H1 (cell line): ENCODE measurements around the gene MYL5. TPM values are rescaled to one million over a fixed set of nuclear protein-coding genes. Genes with fewer than 3 reads are reported as not detected.

Experiments
- CTCF ChIA-PET: fragments of 300-600 bp; sonication (Branson Sonifier 250); formaldehyde crosslinking; loops from one replicate; lab custom pipeline; 2021; ENCODE audit not compliant: partially characterized antibody; lab: Charles Lee
- POLR2A ChIA-PET: fragments of 300-600 bp; sonication (Branson Sonifier 250); formaldehyde crosslinking; loops from one replicate; lab custom pipeline; 2021; ENCODE audit warnings: inconsistent platforms; ENCODE audit not compliant: partially characterized antibody; lab: Charles Lee
- DNase-seq, 2 experiments: peaks; one replicate each; pipeline versions ENCODE4 v3.0.0 to v3.0.0-alpha.2; 2010 to 2022; ENCODE audit warnings: low spot score in 2 of 2, low read depth in 1 of 2, mixed read lengths in 1 of 2
- FAIRE-seq: peaks from 2 replicates; lab custom pipeline; 2011; peaks lifted over from hg19 to GRCh38; lab: Jason Lieb, UNC
- H2AFZ ChIP-seq: 2 replicates; pipeline ENCODE4 v1.8.1; 2012; ENCODE audit warnings: low read length, inconsistent platforms
- H2AK5ac ChIP-seq: 2 replicates; pipeline ENCODE4 v1.6.1; 2013; ENCODE audit warnings: low read depth, low read length
- H2BK120ac ChIP-seq: replicated peaks from 2 replicates; pipeline ENCODE3; 2013; ENCODE audit warnings: low read depth, low read length, inconsistent platforms
- H2BK12ac ChIP-seq: 2 replicates; pipeline ENCODE4 v1.6.1; 2013; ENCODE audit warnings: low read depth, low read length
- H2BK15ac ChIP-seq: 2 replicates; pipeline ENCODE4 v1.6.1; 2013; ENCODE audit warnings: low read length
- H2BK20ac ChIP-seq: 2 replicates; pipeline ENCODE4 v1.6.1; 2013; ENCODE audit warnings: low read length
- H2BK5ac ChIP-seq: 2 replicates; pipeline ENCODE4 v1.6.1; 2013; ENCODE audit warnings: low read depth, low read length
- H3K14ac ChIP-seq: 2 replicates; pipeline ENCODE4 v1.6.1; 2013; ENCODE audit warnings: inconsistent platforms; ENCODE audit not compliant: insufficient read length
- H3K18ac ChIP-seq: 2 replicates; pipeline ENCODE4 v1.6.1; 2013; ENCODE audit warnings: low read length; ENCODE audit errors: extremely low read depth
- H3K23ac ChIP-seq: 2 replicates; pipeline ENCODE4 v1.6.1; 2013; ENCODE audit warnings: inconsistent platforms; ENCODE audit not compliant: insufficient read length
- H3K23me2 ChIP-seq: 2 replicates; pipeline ENCODE4 v1.6.1; 2013; ENCODE audit warnings: low read depth, low read length
- H3K27ac ChIP-seq: 2 replicates; pipeline ENCODE4 v1.6.1; 2011; ENCODE audit warnings: low read depth, low read length, inconsistent platforms
- H3K27me3 ChIP-seq, 4 experiments: replicated peaks in 1 of 4; 1 replicate in 1 of 4; 2 replicates in 3 of 4; pipeline versions ENCODE4 v1.6.1 to v1.8.1; 2011 to 2013; ENCODE audit warnings: low read length in 3 of 4, mild to moderate bottlenecking in 3 of 4, inconsistent platforms in 2 of 4, mixed read lengths in 2 of 4, moderate library complexity in 1 of 4; ENCODE audit not compliant: control insufficient read depth in 3 of 4, insufficient read depth in 3 of 4; ENCODE audit errors: extremely low read depth in 1 of 4
- H3K36me3 ChIP-seq, 4 experiments: 2 replicates each; pipeline versions ENCODE4 v1.6.1 to v1.8.1; 2011 to 2013; ENCODE audit warnings: mild to moderate bottlenecking in 4 of 4, low read length in 3 of 4, moderate library complexity in 2 of 4, control low read depth in 1 of 4, inconsistent platforms in 1 of 4; ENCODE audit not compliant: insufficient read depth in 4 of 4, control insufficient read depth in 2 of 4
- H3K4ac ChIP-seq: replicated peaks from 2 replicates; pipeline ENCODE3; 2013; ENCODE audit warnings: low read length, low read depth, mixed read lengths, inconsistent platforms; ENCODE audit not compliant: insufficient read length
- H3K4me1 ChIP-seq, 4 experiments: replicated peaks in 1 of 4; 1 replicate in 1 of 4; 2 replicates in 3 of 4; pipeline versions ENCODE4 v1.6.1 to v1.8.1; 2011 to 2013; ENCODE audit warnings: low read length in 3 of 4, inconsistent platforms in 2 of 4, mixed read lengths in 1 of 4; ENCODE audit not compliant: insufficient read depth in 4 of 4, control insufficient read depth in 3 of 4
- H3K4me2 ChIP-seq, 2 experiments: 2 replicates each; pipeline versions ENCODE4 v1.6.1 to v1.8.1; 2011 to 2013; ENCODE audit warnings: low read depth in 2 of 2, low read length in 2 of 2, control low read depth in 1 of 2, inconsistent platforms in 1 of 2, mild to moderate bottlenecking in 1 of 2; ENCODE audit not compliant: insufficient read depth in 1 of 2
- H3K4me3 ChIP-seq, 4 experiments: fragments of 200-600, 300-600 bp in 1 of 4; sonication (generic), shearing (Covaris generic), sonication (Bioruptor Twin) in 1 of 4; 2 replicates each; pipeline versions ENCODE4 v1.5.1 to v1.8.1; 2011 to 2016; ENCODE audit warnings: low read length in 4 of 4, low read depth in 3 of 4, control low read depth in 2 of 4, inconsistent platforms in 2 of 4, mild to moderate bottlenecking in 2 of 4, mixed read lengths in 1 of 4, moderate library complexity in 1 of 4; ENCODE audit not compliant: insufficient read depth in 2 of 4; ENCODE audit errors: extremely low read depth in 1 of 4
- H3K56ac ChIP-seq: replicated peaks from 2 replicates; pipeline ENCODE3; 2013; ENCODE audit warnings: low read depth, mild to moderate bottlenecking, mixed read lengths, low read length, inconsistent platforms; ENCODE audit not compliant: insufficient read length
- H3K79me1 ChIP-seq: 2 replicates; pipeline ENCODE4 v1.6.1; 2013; ENCODE audit warnings: low read depth, low read length, control low read depth
- H3K79me2 ChIP-seq, 2 experiments: 2 replicates each; pipeline versions ENCODE4 v1.6.1 to v1.8.1; 2012 to 2013; ENCODE audit warnings: low read length in 2 of 2, mild to moderate bottlenecking in 2 of 2, inconsistent platforms in 1 of 2; ENCODE audit not compliant: insufficient read depth in 2 of 2, control insufficient read depth in 1 of 2
- H3K9ac ChIP-seq, 4 experiments: replicated peaks in 1 of 4; 1 replicate in 1 of 4; 2 replicates in 3 of 4; pipeline versions ENCODE4 v1.6.1 to v1.8.1; 2011 to 2013; ENCODE audit warnings: low read depth in 3 of 4, low read length in 3 of 4, control low read depth in 2 of 4, mild to moderate bottlenecking in 2 of 4, moderate library complexity in 2 of 4, inconsistent platforms in 1 of 4; ENCODE audit errors: extremely low read depth in 1 of 4
- H3K9me3 ChIP-seq, 2 experiments: 2 replicates each; pipeline versions ENCODE4 v1.6.1 to v1.8.1; 2012 to 2013; ENCODE audit warnings: mild to moderate bottlenecking in 2 of 2, moderate library complexity in 2 of 2, control low read depth in 1 of 2, inconsistent platforms in 1 of 2, low read depth in 1 of 2, low read length in 1 of 2, mixed read lengths in 1 of 2; ENCODE audit not compliant: insufficient read depth in 2 of 2
- H4K20me1 ChIP-seq, 2 experiments: replicated peaks in 1 of 2; 2 replicates each; pipeline versions ENCODE3 to v1.8.1; 2011 to 2013; ENCODE audit warnings: inconsistent platforms in 2 of 2, low read length in 2 of 2, mild to moderate bottlenecking in 1 of 2; ENCODE audit not compliant: insufficient read depth in 2 of 2, control insufficient read depth in 1 of 2
- H4K5ac ChIP-seq: 2 replicates; pipeline ENCODE4 v1.6.1; 2013; ENCODE audit warnings: low read length, low read depth, mixed read lengths, inconsistent platforms; ENCODE audit not compliant: insufficient read length
- H4K8ac ChIP-seq: 2 replicates; pipeline ENCODE4 v1.8.0; 2013; ENCODE audit warnings: mild to moderate bottlenecking, moderate library complexity, low read length, inconsistent platforms; ENCODE audit not compliant: insufficient read depth; ENCODE audit errors: extremely low read depth
- H4K91ac ChIP-seq: replicated peaks from 2 replicates; pipeline ENCODE3; 2013; ENCODE audit warnings: low read length, mixed read lengths, inconsistent platforms; ENCODE audit not compliant: insufficient read length
- CBX8 ChIP-seq: fragments of 300-800, 300-1000 bp; sonication (generic); IDR thresholded peaks from 2 replicates; pipeline ENCODE4 v1.7.1; 2016; ENCODE audit warnings: low read depth, low read length, borderline replicate concordance
- CHD2 ChIP-seq: IDR thresholded peaks from 2 replicates; pipeline ENCODE4 v1.6.1; 2012; ENCODE audit warnings: low read length, improper control_type of control experiment
- EP300 ChIP-seq, 2 experiments: IDR thresholded peaks; 1 replicate in 1 of 2; 2 replicates in 1 of 2; pipeline ENCODE4 v1.6.1; 2011 to 2012; ENCODE audit warnings: low read depth in 2 of 2, low read length in 2 of 2, mild to moderate bottlenecking in 2 of 2, borderline replicate concordance in 1 of 2, inconsistent platforms in 1 of 2, moderate library complexity in 1 of 2
- HDAC6 ChIP-seq: IDR thresholded peaks from one replicate; pipeline ENCODE4 v1.7.1; 2012; ENCODE audit warnings: low read depth, mild to moderate bottlenecking, inconsistent platforms, low read length, moderate library complexity
- KDM1A ChIP-seq: fragments of 200-600, 300-600 bp; sonication (generic); IDR thresholded peaks from 2 replicates; pipeline ENCODE4 v1.7.1; 2016; ENCODE audit warnings: mild to moderate bottlenecking, low read length, borderline replicate concordance
- KDM5A ChIP-seq: fragments of 200-600 bp; IDR thresholded peaks from 2 replicates; pipeline ENCODE4 v1.7.1; 2012; ENCODE audit warnings: mild to moderate bottlenecking, low read length, inconsistent platforms, mixed read lengths
- MAFK ChIP-seq: IDR thresholded peaks from 2 replicates; pipeline ENCODE4 v1.6.1; 2012; ENCODE audit warnings: low read depth, mild to moderate bottlenecking, improper control_type of control experiment, low read length
- RXRA ChIP-seq: IDR thresholded peaks from 2 replicates; pipeline ENCODE4 v1.6.1; 2011; ENCODE audit warnings: low read depth, mild to moderate bottlenecking, low read length, moderate library complexity; ENCODE audit not compliant: insufficient read depth
- TBP ChIP-seq: IDR thresholded peaks from 2 replicates; pipeline ENCODE4 v1.6.1; 2011; ENCODE audit warnings: low read depth, low read length, improper control_type of control experiment
- TEAD4 ChIP-seq: IDR thresholded peaks from 2 replicates; pipeline ENCODE4 v1.6.1; 2012; ENCODE audit warnings: low read depth, low read length, inconsistent platforms, mixed read lengths
- ZNF274 ChIP-seq: IDR thresholded peaks from 2 replicates; pipeline ENCODE4 v1.7.0; 2012; ENCODE audit warnings: low read length, borderline replicate concordance; ENCODE audit errors: extremely low read depth
- WGBS, 2 experiments: shearing (Covaris generic) in 1 of 2; methylation state at CpG; one replicate each; pipeline versions ENCODE4 v1.1.6 to v1.1.7; 2013 to 2015; ENCODE audit warnings: low lambda C conversion rate in 2 of 2, mixed read lengths in 2 of 2, inconsistent platforms in 1 of 2, low coverage in 1 of 2, missing lambda C conversion rate in 1 of 2; ENCODE audit not compliant: insufficient replicate concordance in 2 of 2, insufficient coverage in 1 of 2, insufficient read length in 1 of 2; ENCODE audit errors: extremely low coverage in 1 of 2, missing lambda C conversion rate in 1 of 2; 5-methylcytosine and 5-hydroxymethylcytosine counted together
- polyA plus RNA-seq, 7 experiments: library from polyadenylated mRNA; depleted of rRNA in 3 of 7; stranded (reverse) in 5 of 7; unstranded in 2 of 7; fragments of >200 nt in 5 of 7; fragments of 200-250 nt in 2 of 7; gene quantifications; 1 replicate in 5 of 7; 2 replicates in 1 of 7; 4 replicates in 1 of 7; pipeline versions ENCODE4 v1.2.1 to v1.2.3, GENCODE V29; 2011 to 2013; ENCODE audit warnings: missing spikeins in 2 of 7, mixed read lengths in 2 of 7
- total RNA-seq: library from RNA; stranded (reverse); fragmentation: NEBNext Ultra II Directional; extraction: Animal tissue kit (Norgen Biotek cat#: 25700); gene quantifications from 2 replicates; pipeline ENCODE4 v1.2.1, GENCODE V29; 2021
- TF ChIP-seq, protein P1 (sequence below): IDR thresholded peaks from 2 replicates; pipeline ENCODE4 v1.6.1; 2012; ENCODE audit warnings: inconsistent platforms

Gene MYL5
- total and polyA plus RNA-seq, 2 of the 8 experiments (the other 6 are each of a cell fraction or from before 2014, with no cell fraction given) = 5.7 to 6.8 TPM

DNA sequence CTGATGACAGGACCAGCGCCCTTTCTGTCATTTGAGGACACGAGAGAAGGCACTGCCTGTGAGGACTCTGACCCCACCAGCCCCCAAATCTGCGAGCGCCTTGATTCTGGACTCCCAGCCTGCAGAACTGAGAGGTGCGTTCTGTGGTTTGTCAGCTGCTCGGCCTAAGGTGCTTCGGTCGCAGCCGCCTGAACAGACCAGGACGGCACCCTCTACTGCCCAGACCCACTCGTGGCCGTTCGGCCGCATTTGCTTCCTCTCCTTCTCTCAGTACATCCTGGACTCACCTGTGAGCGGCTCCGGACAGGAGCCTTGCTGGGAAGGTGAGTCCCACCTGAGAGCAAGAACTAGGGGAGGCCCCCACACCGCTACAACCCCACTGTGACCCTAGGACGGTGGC lies 39.7 kb downstream of the MYL5 start:
- H3K79me2 ChIP-seq = peaks cover 11 to 86% of the 10 kb centered on the region in 2 experiments
- no peak overlapping the region for H4K5ac ChIP-seq
- no peaks in the 10 kb centered on the region for H3K23me2 ChIP-seq
- H2BK15ac ChIP-seq = no peak overlapping the region
- FAIRE-seq (no peak), DNase-seq (no peak)
- POLR2A ChIA-PET = interaction anchor here (1.2 kb wide), 1 partner anchor 10 kb away, joined by 5 read pairs; no protein-coding TSS in a partner anchor
- H3K9me3 ChIP-seq = no peaks in the 10 kb centered on the region
- no peak overlapping the region for H2BK5ac ChIP-seq
- WGBS, 2 experiments = 90% methylated on average over 15 of the region's 18 CpGs; no CpG with 5 or more reads in 1 of the 2 experiments
- no peak overlapping the region for H2AFZ ChIP-seq
- H3K4me1 ChIP-seq = no peaks in the 10 kb centered on the region
- no peak overlapping the region for H3K56ac ChIP-seq
- no peak overlapping the region for H3K4ac ChIP-seq
- CTCF ChIA-PET = interaction anchor here (0.8 to 1.7 kb wide), 6 partner anchors 11 to 30 kb away, joined by 3 to 5 read pairs (median 4); no protein-coding TSS in a partner anchor
- H3K27ac ChIP-seq = no peak overlapping the region
- no peak overlapping the region for H4K8ac ChIP-seq
- peaks cover 0 to 6% (median 0%) of the 10 kb centered on the region in 4 experiments; a peak in 2 of 8 replicates for H3K36me3 ChIP-seq
- H3K79me1 ChIP-seq = peaks cover 29% of the 10 kb centered on the region
- no peaks in the 10 kb centered on the region for H3K27me3 ChIP-seq
- H2BK12ac ChIP-seq = no peak overlapping the region
- no peak overlapping the region for H3K23ac ChIP-seq
- no peak for TF ChIP-seq CBX8
- TF ChIP-seq CHD2 = no peak
- TF ChIP-seq, protein P1, sequence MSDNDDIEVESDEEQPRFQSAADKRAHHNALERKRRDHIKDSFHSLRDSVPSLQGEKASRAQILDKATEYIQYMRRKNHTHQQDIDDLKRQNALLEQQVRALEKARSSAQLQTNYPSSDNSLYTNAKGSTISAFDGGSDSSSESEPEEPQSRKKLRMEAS = no peak
- TF ChIP-seq KDM5A = no peak
- no peak for TF ChIP-seq MAFK
- no peak for TF ChIP-seq RXRA
- TF ChIP-seq HDAC6 = no peak
- TF ChIP-seq EP300 (IDR thresholded peaks at IDR 0.05; ENCODE audit: borderline replicate concordance in 1 of 2, low read depth in 2 of 2, low read length in 2 of 2) = no peak
- no peak for TF ChIP-seq ZNF274
- TF ChIP-seq TEAD4 = no peak
- TF ChIP-seq TBP = no peak
- TF ChIP-seq KDM1A = no peak
- no peak overlapping the region for H3K9ac ChIP-seq
- no peak overlapping the region for H3K18ac ChIP-seq
- no peak overlapping the region for H2BK120ac ChIP-seq
- peaks cover 20 to 43% of the 10 kb centered on the region in 2 experiments for H4K20me1 ChIP-seq
- no peak overlapping the region for H3K4me3 ChIP-seq
- H3K14ac ChIP-seq = no peak overlapping the region
- no peak overlapping the region for H2AK5ac ChIP-seq
- no peak overlapping the region for H4K91ac ChIP-seq
- no peak overlapping the region for H3K4me2 ChIP-seq
- no peak overlapping the region for H2BK20ac ChIP-seq
